H1 (cell line): ENCODE measurements around the gene POLR2M. TPM values are rescaled to one million over a fixed set of nuclear protein-coding genes. Genes with fewer than 3 reads are reported as not detected.

Experiments
- CTCF ChIA-PET: fragments of 300-600 bp; sonication (Branson Sonifier 250); formaldehyde crosslinking; loops from one replicate; lab custom pipeline; 2021; ENCODE audit not compliant: partially characterized antibody; lab: Charles Lee
- POLR2A ChIA-PET: fragments of 300-600 bp; sonication (Branson Sonifier 250); formaldehyde crosslinking; loops from one replicate; lab custom pipeline; 2021; ENCODE audit warnings: inconsistent platforms; ENCODE audit not compliant: partially characterized antibody; lab: Charles Lee
- DNase-seq, 2 experiments: peaks; one replicate each; pipeline versions ENCODE4 v3.0.0 to v3.0.0-alpha.2; 2010 to 2022; ENCODE audit warnings: low spot score in 2 of 2, low read depth in 1 of 2, mixed read lengths in 1 of 2
- FAIRE-seq: peaks from 2 replicates; lab custom pipeline; 2011; peaks lifted over from hg19 to GRCh38; lab: Jason Lieb, UNC
- H2AFZ ChIP-seq: 2 replicates; pipeline ENCODE4 v1.8.1; 2012; ENCODE audit warnings: low read length, inconsistent platforms
- H2AK5ac ChIP-seq: 2 replicates; pipeline ENCODE4 v1.6.1; 2013; ENCODE audit warnings: low read depth, low read length
- H2BK120ac ChIP-seq: replicated peaks from 2 replicates; pipeline ENCODE3; 2013; ENCODE audit warnings: low read depth, low read length, inconsistent platforms
- H2BK12ac ChIP-seq: 2 replicates; pipeline ENCODE4 v1.6.1; 2013; ENCODE audit warnings: low read depth, low read length
- H2BK15ac ChIP-seq: 2 replicates; pipeline ENCODE4 v1.6.1; 2013; ENCODE audit warnings: low read length
- H2BK20ac ChIP-seq: 2 replicates; pipeline ENCODE4 v1.6.1; 2013; ENCODE audit warnings: low read length
- H2BK5ac ChIP-seq: 2 replicates; pipeline ENCODE4 v1.6.1; 2013; ENCODE audit warnings: low read depth, low read length
- H3K14ac ChIP-seq: 2 replicates; pipeline ENCODE4 v1.6.1; 2013; ENCODE audit warnings: inconsistent platforms; ENCODE audit not compliant: insufficient read length
- H3K18ac ChIP-seq: 2 replicates; pipeline ENCODE4 v1.6.1; 2013; ENCODE audit warnings: low read length; ENCODE audit errors: extremely low read depth
- H3K23ac ChIP-seq: 2 replicates; pipeline ENCODE4 v1.6.1; 2013; ENCODE audit warnings: inconsistent platforms; ENCODE audit not compliant: insufficient read length
- H3K23me2 ChIP-seq: 2 replicates; pipeline ENCODE4 v1.6.1; 2013; ENCODE audit warnings: low read depth, low read length
- H3K27ac ChIP-seq: 2 replicates; pipeline ENCODE4 v1.6.1; 2011; ENCODE audit warnings: low read depth, low read length, inconsistent platforms
- H3K27me3 ChIP-seq, 4 experiments: replicated peaks in 1 of 4; 1 replicate in 1 of 4; 2 replicates in 3 of 4; pipeline versions ENCODE4 v1.6.1 to v1.8.1; 2011 to 2013; ENCODE audit warnings: low read length in 3 of 4, mild to moderate bottlenecking in 3 of 4, inconsistent platforms in 2 of 4, mixed read lengths in 2 of 4, moderate library complexity in 1 of 4; ENCODE audit not compliant: control insufficient read depth in 3 of 4, insufficient read depth in 3 of 4; ENCODE audit errors: extremely low read depth in 1 of 4
- H3K36me3 ChIP-seq, 4 experiments: 2 replicates each; pipeline versions ENCODE4 v1.6.1 to v1.8.1; 2011 to 2013; ENCODE audit warnings: mild to moderate bottlenecking in 4 of 4, low read length in 3 of 4, moderate library complexity in 2 of 4, control low read depth in 1 of 4, inconsistent platforms in 1 of 4; ENCODE audit not compliant: insufficient read depth in 4 of 4, control insufficient read depth in 2 of 4
- H3K4ac ChIP-seq: replicated peaks from 2 replicates; pipeline ENCODE3; 2013; ENCODE audit warnings: low read length, low read depth, mixed read lengths, inconsistent platforms; ENCODE audit not compliant: insufficient read length
- H3K4me1 ChIP-seq, 4 experiments: replicated peaks in 1 of 4; 1 replicate in 1 of 4; 2 replicates in 3 of 4; pipeline versions ENCODE4 v1.6.1 to v1.8.1; 2011 to 2013; ENCODE audit warnings: low read length in 3 of 4, inconsistent platforms in 2 of 4, mixed read lengths in 1 of 4; ENCODE audit not compliant: insufficient read depth in 4 of 4, control insufficient read depth in 3 of 4
- H3K4me2 ChIP-seq, 2 experiments: 2 replicates each; pipeline versions ENCODE4 v1.6.1 to v1.8.1; 2011 to 2013; ENCODE audit warnings: low read depth in 2 of 2, low read length in 2 of 2, control low read depth in 1 of 2, inconsistent platforms in 1 of 2, mild to moderate bottlenecking in 1 of 2; ENCODE audit not compliant: insufficient read depth in 1 of 2
- H3K4me3 ChIP-seq, 4 experiments: fragments of 200-600, 300-600 bp in 1 of 4; sonication (generic), shearing (Covaris generic), sonication (Bioruptor Twin) in 1 of 4; 2 replicates each; pipeline versions ENCODE4 v1.5.1 to v1.8.1; 2011 to 2016; ENCODE audit warnings: low read length in 4 of 4, low read depth in 3 of 4, control low read depth in 2 of 4, inconsistent platforms in 2 of 4, mild to moderate bottlenecking in 2 of 4, mixed read lengths in 1 of 4, moderate library complexity in 1 of 4; ENCODE audit not compliant: insufficient read depth in 2 of 4; ENCODE audit errors: extremely low read depth in 1 of 4
- H3K56ac ChIP-seq: replicated peaks from 2 replicates; pipeline ENCODE3; 2013; ENCODE audit warnings: low read depth, mild to moderate bottlenecking, mixed read lengths, low read length, inconsistent platforms; ENCODE audit not compliant: insufficient read length
- H3K79me1 ChIP-seq: 2 replicates; pipeline ENCODE4 v1.6.1; 2013; ENCODE audit warnings: low read depth, low read length, control low read depth
- H3K79me2 ChIP-seq, 2 experiments: 2 replicates each; pipeline versions ENCODE4 v1.6.1 to v1.8.1; 2012 to 2013; ENCODE audit warnings: low read length in 2 of 2, mild to moderate bottlenecking in 2 of 2, inconsistent platforms in 1 of 2; ENCODE audit not compliant: insufficient read depth in 2 of 2, control insufficient read depth in 1 of 2
- H3K9ac ChIP-seq, 4 experiments: replicated peaks in 1 of 4; 1 replicate in 1 of 4; 2 replicates in 3 of 4; pipeline versions ENCODE4 v1.6.1 to v1.8.1; 2011 to 2013; ENCODE audit warnings: low read depth in 3 of 4, low read length in 3 of 4, control low read depth in 2 of 4, mild to moderate bottlenecking in 2 of 4, moderate library complexity in 2 of 4, inconsistent platforms in 1 of 4; ENCODE audit errors: extremely low read depth in 1 of 4
- H3K9me3 ChIP-seq, 2 experiments: 2 replicates each; pipeline versions ENCODE4 v1.6.1 to v1.8.1; 2012 to 2013; ENCODE audit warnings: mild to moderate bottlenecking in 2 of 2, moderate library complexity in 2 of 2, control low read depth in 1 of 2, inconsistent platforms in 1 of 2, low read depth in 1 of 2, low read length in 1 of 2, mixed read lengths in 1 of 2; ENCODE audit not compliant: insufficient read depth in 2 of 2
- H4K20me1 ChIP-seq, 2 experiments: replicated peaks in 1 of 2; 2 replicates each; pipeline versions ENCODE3 to v1.8.1; 2011 to 2013; ENCODE audit warnings: inconsistent platforms in 2 of 2, low read length in 2 of 2, mild to moderate bottlenecking in 1 of 2; ENCODE audit not compliant: insufficient read depth in 2 of 2, control insufficient read depth in 1 of 2
- H4K5ac ChIP-seq: 2 replicates; pipeline ENCODE4 v1.6.1; 2013; ENCODE audit warnings: low read length, low read depth, mixed read lengths, inconsistent platforms; ENCODE audit not compliant: insufficient read length
- H4K8ac ChIP-seq: 2 replicates; pipeline ENCODE4 v1.8.0; 2013; ENCODE audit warnings: mild to moderate bottlenecking, moderate library complexity, low read length, inconsistent platforms; ENCODE audit not compliant: insufficient read depth; ENCODE audit errors: extremely low read depth
- H4K91ac ChIP-seq: replicated peaks from 2 replicates; pipeline ENCODE3; 2013; ENCODE audit warnings: low read length, mixed read lengths, inconsistent platforms; ENCODE audit not compliant: insufficient read length
- ASH2L ChIP-seq: fragments of 200-600, 300-600 bp; sonication (generic); IDR thresholded peaks from one replicate; pipeline ENCODE4 v1.7.1; 2017; ENCODE audit warnings: low read length
- BRCA1 ChIP-seq: IDR thresholded peaks from 2 replicates; pipeline ENCODE4 v1.6.1; 2012; ENCODE audit warnings: low read depth, low read length, improper control_type of control experiment
- CBX5 ChIP-seq: fragments of 300-800, 300-1000 bp; sonication (generic); IDR thresholded peaks from 2 replicates; pipeline ENCODE4 v1.7.1; 2016; ENCODE audit warnings: antibody characterized with exemption, low read length, low read depth
- CHD1 ChIP-seq: IDR thresholded peaks from 2 replicates; pipeline ENCODE4 v1.6.1; 2012; ENCODE audit warnings: low read depth, low read length, improper control_type of control experiment
- CTBP2 ChIP-seq: IDR thresholded peaks from 2 replicates; pipeline ENCODE4 v1.7.0; 2011; ENCODE audit warnings: borderline replicate concordance, mild to moderate bottlenecking, moderate library complexity, mixed read lengths, low read length; ENCODE audit not compliant: insufficient read depth, insufficient read length
- E2F6 ChIP-seq: IDR thresholded peaks from 2 replicates; pipeline ENCODE4 v1.6.1; 2012; ENCODE audit warnings: inconsistent platforms
- PHF8 ChIP-seq: fragments of 200-600 bp; sonication (generic); conservative IDR thresholded peaks from 2 replicates; pipeline ENCODE4 v1.7.1; 2012; ENCODE audit warnings: low read depth, mild to moderate bottlenecking, inconsistent platforms, low read length, moderate library complexity
- POLR2A ChIP-seq, 2 experiments: IDR thresholded peaks; 1 replicate in 1 of 2; 2 replicates in 1 of 2; pipeline ENCODE4 v1.6.1; 2011; ENCODE audit warnings: low read depth in 2 of 2, low read length in 2 of 2, mild to moderate bottlenecking in 2 of 2; ENCODE audit errors: control extremely low read depth in 1 of 2
- POLR2AphosphoS5 ChIP-seq: IDR thresholded peaks from 2 replicates; pipeline ENCODE4 v1.6.1; 2011; ENCODE audit warnings: low read depth, low read length
- POU5F1 ChIP-seq: IDR thresholded peaks from 2 replicates; pipeline ENCODE4 v1.6.1; 2011; ENCODE audit warnings: low read depth, mild to moderate bottlenecking, low read length, moderate library complexity
- RFX5 ChIP-seq: IDR thresholded peaks from 2 replicates; pipeline ENCODE4 v1.6.1; 2011; ENCODE audit warnings: low read depth, low read length, improper control_type of control experiment, borderline replicate concordance
- SIRT6 ChIP-seq: IDR thresholded peaks from one replicate; pipeline ENCODE4 v1.7.1; 2012; ENCODE audit warnings: low read length, inconsistent platforms
- SIX5 ChIP-seq: IDR thresholded peaks from 2 replicates; pipeline ENCODE4 v1.6.1; 2011; ENCODE audit warnings: mild to moderate bottlenecking, low read depth, low read length
- SP2 ChIP-seq: IDR thresholded peaks from 2 replicates; pipeline ENCODE4 v1.6.1; 2012; ENCODE audit warnings: mild to moderate bottlenecking, low read length, inconsistent platforms
- YY1 ChIP-seq: IDR thresholded peaks from 2 replicates; pipeline ENCODE4 v1.6.1; 2011; ENCODE audit warnings: low read depth, mild to moderate bottlenecking, low read length
- polyA plus RNA-seq, 7 experiments: library from polyadenylated mRNA; depleted of rRNA in 3 of 7; stranded (reverse) in 5 of 7; unstranded in 2 of 7; fragments of >200 nt in 5 of 7; fragments of 200-250 nt in 2 of 7; gene quantifications; 1 replicate in 5 of 7; 2 replicates in 1 of 7; 4 replicates in 1 of 7; pipeline versions ENCODE4 v1.2.1 to v1.2.3, GENCODE V29; 2011 to 2013; ENCODE audit warnings: missing spikeins in 2 of 7, mixed read lengths in 2 of 7
- total RNA-seq: library from RNA; stranded (reverse); fragmentation: NEBNext Ultra II Directional; extraction: Animal tissue kit (Norgen Biotek cat#: 25700); gene quantifications from 2 replicates; pipeline ENCODE4 v1.2.1, GENCODE V29; 2021
- TF ChIP-seq, protein P1 (sequence below): IDR thresholded peaks from 2 replicates; pipeline ENCODE4 v1.6.1; 2012; ENCODE audit warnings: inconsistent platforms

POLR2M gene
- total and polyA plus RNA-seq, 2 of the 8 experiments (the other 6 are each of a cell fraction or from before 2014, with no cell fraction given), result 32.7 to 55.1 TPM

- no peak overlapping the region for H3K4me2 ChIP-seq
- H3K36me3 ChIP-seq, result no peaks in the 10 kb centered on the region
- no peak overlapping the region for H2BK15ac ChIP-seq
- H3K18ac ChIP-seq, result no peak overlapping the region
- no peaks in the 10 kb centered on the region for H3K4me1 ChIP-seq
- H3K79me1 ChIP-seq, result no peaks in the 10 kb centered on the region
- no peak overlapping the region for H3K56ac ChIP-seq
- H3K9me3 ChIP-seq, result no peaks in the 10 kb centered on the region
- H3K9ac ChIP-seq, result no peak overlapping the region
- H4K8ac ChIP-seq, result no peak overlapping the region
- no peak overlapping the region for H2BK120ac ChIP-seq
- H4K5ac ChIP-seq, result no peak overlapping the region
- FAIRE-seq (no peak), DNase-seq (no peak)
- no peaks in the 10 kb centered on the region for H3K79me2 ChIP-seq
- H2AFZ ChIP-seq, result no peak overlapping the region
- H3K4me3 ChIP-seq, result no peak overlapping the region
- H3K23me2 ChIP-seq, result no peaks in the 10 kb centered on the region
- H2BK12ac ChIP-seq, result no peak overlapping the region
- H4K91ac ChIP-seq, result no peak overlapping the region
- H3K14ac ChIP-seq, result no peak overlapping the region
- H2BK20ac ChIP-seq, result no peak overlapping the region
- ChIA-PET CTCF (interaction anchor here (1.5 kb wide), 1 partner anchor 9 kb away, joined by 3 read pairs; the partner anchor contains the start of gene POLR2M), POLR2A (interaction anchor here (0.9 kb wide), 1 partner anchor 21 kb away, joined by 3 read pairs; no protein-coding TSS in a partner anchor)
- no peaks in the 10 kb centered on the region for H4K20me1 ChIP-seq
- H3K27me3 ChIP-seq, result peaks cover 0 to 3% (median 1%) of the 10 kb centered on the region in 4 experiments; a peak in 4 of 7 replicates
- no peak overlapping the region for H2BK5ac ChIP-seq
- H3K27ac ChIP-seq, result no peak overlapping the region
- H3K23ac ChIP-seq, result no peak overlapping the region
- H3K4ac ChIP-seq, result no peak overlapping the region
- H2AK5ac ChIP-seq, result no peak overlapping the region
- TF ChIP-seq PHF8 (no peak), POLR2AphosphoS5 (no peak), POU5F1 (no peak), SP2 (no peak), ASH2L (no peak), SIX5 (no peak), RFX5 (no peak), E2F6 (no peak), POLR2A (IDR thresholded peaks at IDR 0.05; ENCODE audit: control extremely low read depth in 1 of 2, low read depth in 2 of 2, low read length in 2 of 2) (no peak), CBX5 (no peak), CHD1 (no peak), SIRT6 (no peak), CTBP2 (no peak), YY1 (no peak), BRCA1 (no peak)
- TF ChIP-seq, protein P1, sequence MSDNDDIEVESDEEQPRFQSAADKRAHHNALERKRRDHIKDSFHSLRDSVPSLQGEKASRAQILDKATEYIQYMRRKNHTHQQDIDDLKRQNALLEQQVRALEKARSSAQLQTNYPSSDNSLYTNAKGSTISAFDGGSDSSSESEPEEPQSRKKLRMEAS, result no peak
These were observed 8.3 kb upstream of the POLR2M start for GRCh38 chr15:57698243-57698642.
